Renal cortical epithelial cell (primary cell): ENCODE results near the gene ARTN. TPM values are rescaled to one million over a fixed set of nuclear protein-coding genes. Genes with fewer than 3 reads are reported as not detected.

Experiments used
- DNase-seq: peaks from one replicate; pipeline ENCODE4 v3.0.0-alpha.2; 2011; ENCODE audit warnings: low read depth
- total RNA-seq: library from RNA; depleted of rRNA; stranded (reverse); fragments of >200 nt; gene quantifications from 2 replicates; pipeline ENCODE4 v1.2.3, GENCODE V29; 2014

Gene ARTN
- total RNA-seq, 1 donor from 2014 or later, result 0.40 TPM

DNA sequence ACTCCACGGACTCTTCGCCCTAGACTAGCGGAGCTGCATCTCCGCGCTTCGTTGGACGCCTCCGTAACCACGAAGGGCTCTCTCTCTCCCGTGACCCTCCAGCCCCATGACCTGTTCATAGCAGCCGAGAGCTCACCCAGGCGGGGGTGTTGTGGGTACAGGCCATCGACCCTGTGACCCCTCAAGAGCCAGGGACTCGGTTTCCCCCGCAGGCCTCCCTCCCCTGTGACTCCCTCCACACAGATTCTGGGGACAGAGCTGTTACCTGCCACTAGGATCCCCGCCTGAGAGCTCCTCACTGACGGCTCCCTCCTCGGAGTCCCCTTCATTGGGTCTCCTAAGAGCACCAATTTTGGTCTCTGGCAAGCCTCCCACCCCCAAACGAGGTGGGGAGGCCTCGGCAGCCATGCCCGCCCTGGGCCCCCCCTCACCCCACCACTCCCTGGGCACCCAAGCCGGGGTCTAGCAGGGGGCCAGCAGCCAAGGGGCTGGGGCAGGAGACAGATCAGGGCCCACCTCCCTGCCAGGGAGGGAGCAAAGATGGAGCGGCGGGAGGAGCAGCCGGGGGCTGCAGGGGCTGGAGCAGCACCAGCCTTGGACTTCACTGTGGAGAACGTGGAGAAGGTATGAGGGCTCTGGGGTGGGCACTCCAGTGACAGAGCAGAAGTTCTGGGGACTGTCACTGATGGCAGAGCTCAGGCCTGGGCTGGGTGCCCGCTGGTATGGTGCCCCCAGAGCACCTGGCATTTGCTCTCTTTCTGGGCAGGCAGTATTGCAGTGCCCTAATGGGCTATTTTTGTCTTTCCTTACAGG lies 13.7 kb downstream of the ARTN start:
- DNase-seq, result no peak

GRCh38 chr1:43947874-43948437 lies 14.4 kb downstream of the ARTN start:
- no peak for DNase-seq

GRCh38 chr1:43949678-43950077 lies 16.1 kb downstream of the ARTN start:
- DNase-seq, result no peak

- DNase-seq, result peak; percentile 89
These were observed 17.7 kb downstream of the ARTN start for GRCh38 chr1:43951021-43951985.

DNA sequence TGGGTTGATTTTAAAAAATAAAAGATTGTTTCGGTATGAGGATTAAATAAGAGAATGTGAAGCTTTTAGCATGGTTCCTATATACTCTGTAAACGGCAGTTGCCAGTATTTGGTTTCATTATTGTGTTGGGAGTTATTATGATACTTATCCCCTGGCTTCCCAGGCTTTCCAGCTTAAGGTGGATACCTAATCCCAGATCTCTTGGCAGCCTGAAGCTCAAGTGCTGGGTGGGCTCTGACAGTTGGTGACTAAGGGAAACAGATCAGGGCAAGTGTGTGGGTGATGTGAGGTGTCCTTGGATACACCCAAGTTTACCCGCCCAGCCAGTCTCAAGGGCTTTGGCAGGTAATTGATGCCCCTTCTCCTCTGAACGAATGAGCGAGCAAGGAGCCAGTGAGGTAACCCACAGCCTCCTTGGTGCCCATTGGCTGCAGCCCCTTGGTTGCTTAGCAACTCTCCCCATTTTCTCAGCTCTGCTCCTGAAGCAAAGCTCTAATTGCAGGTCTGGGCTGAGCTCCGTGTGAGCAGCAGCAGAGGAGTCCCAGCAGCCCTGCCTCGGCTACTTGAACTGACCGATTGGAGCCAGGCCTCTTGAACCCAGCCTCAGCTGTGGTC lies 19.2 kb downstream of the ARTN start:
- no peak for DNase-seq

- no peak for DNase-seq
These were observed 19.8 kb downstream of the ARTN start for GRCh38 chr1:43953361-43953760.

GRCh38 chr1:43954036-43954435 lies 20.4 kb downstream of the ARTN start:
- DNase-seq, result no peak

- DNase-seq, result no peak
These were observed 22.6 kb downstream of the ARTN start for GRCh38 chr1:43956234-43956633.

GRCh38 chr1:43957407-43958040 lies 23.9 kb downstream of the ARTN start:
- DNase-seq, result no peak

GRCh38 chr1:43958351-43959255 lies 25.0 kb downstream of the ARTN start:
- no peak for DNase-seq

DNA sequence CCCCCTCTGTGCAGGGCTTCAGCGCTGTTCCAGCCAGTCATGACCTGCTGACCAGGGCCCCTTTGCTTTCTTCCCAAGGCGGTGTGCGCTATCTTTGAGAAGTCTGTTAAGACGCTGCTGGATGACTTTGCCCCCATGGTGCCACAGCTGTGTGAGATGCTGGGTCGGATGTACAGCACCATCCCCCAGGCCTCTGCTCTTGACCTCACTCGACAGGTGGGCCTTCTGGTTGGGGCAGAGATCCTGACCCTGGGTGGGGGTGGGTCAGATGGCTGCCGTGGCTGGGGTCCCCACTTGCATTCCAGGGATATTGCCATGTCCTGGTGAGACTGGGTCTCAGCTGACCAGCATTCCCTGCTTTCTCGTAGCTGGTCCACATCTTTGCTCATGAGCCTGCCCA lies 27.2 kb downstream of the ARTN start:
- DNase-seq, result no peak

GRCh38 chr1:43961692-43962091 lies 28.1 kb downstream of the ARTN start:
- no peak for DNase-seq

DNA sequence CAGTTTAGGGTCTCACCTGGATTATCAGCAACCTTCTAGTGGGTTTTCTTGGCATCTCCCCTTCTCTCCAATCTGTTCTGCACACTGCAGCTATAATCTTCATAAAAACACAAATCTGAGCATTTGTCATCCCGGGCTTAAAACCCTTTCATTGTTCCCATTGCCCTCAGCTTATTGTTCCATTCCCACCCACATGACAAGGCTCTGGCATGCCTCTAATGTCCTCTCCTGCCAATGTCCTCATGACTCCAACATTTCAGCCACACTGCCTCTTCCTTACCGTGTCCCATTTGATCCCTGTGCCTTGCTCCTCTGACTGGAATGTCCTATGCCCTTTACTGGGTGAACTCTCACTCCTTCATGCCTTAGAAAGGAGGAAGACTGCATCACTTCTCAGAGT lies 28.7 kb downstream of the ARTN start:
- no peak for DNase-seq

DNA sequence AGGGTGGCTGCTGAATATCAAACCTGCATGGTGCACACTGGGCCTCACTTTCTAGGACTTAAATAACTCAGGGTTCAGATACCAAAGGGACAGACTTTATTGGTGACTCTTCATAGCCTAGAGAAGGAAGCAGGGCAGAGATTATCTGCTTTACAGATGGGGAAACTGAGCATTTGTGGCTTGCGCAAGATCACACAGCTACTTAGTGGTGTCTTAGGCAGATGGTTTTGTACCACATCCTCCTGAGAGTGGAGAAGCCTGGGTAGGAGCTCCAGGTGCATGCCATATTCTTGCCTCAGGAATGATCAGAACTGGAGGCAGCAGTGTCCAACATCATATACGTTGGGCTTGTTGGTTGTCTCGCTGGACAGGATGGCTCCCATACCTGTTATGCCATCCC lies 29.4 kb downstream of the ARTN start:
- DNase-seq, result no peak

- DNase-seq, result no peak
These were observed 30.3 kb downstream of the ARTN start for GRCh38 chr1:43963890-43964289.

GRCh38 chr1:43965316-43965715 lies 31.7 kb downstream of the ARTN start:
- DNase-seq, result no peak

- no peak for DNase-seq
These were observed 34.8 kb downstream of the ARTN start for GRCh38 chr1:43968348-43968948.

GRCh38 chr1:43969416-43969745 lies 35.8 kb downstream of the ARTN start:
- DNase-seq, result no peak

- peak; percentile 95 for DNase-seq
These were observed 36.3 kb downstream of the ARTN start, which contains the start of gene DPH2 for GRCh38 chr1:43969746-43970466. DPH2 (plus strand) TSS chr1:43970010; CDS start chr1:43970176, 166 bp downstream.
